Suprapubic skin (tissue), 4 donors: ENCODE measurements around the gene LYRM4. TPM values are rescaled to one million over a fixed set of nuclear protein-coding genes. Genes with fewer than 3 reads are reported as not detected.
"Not testable (repeated sequence)": the region's sequence is repeated elsewhere in the genome, so short reads cannot be mapped to it uniquely, and the experiment has no call there.

Source experiments
- DNase-seq, 2 donors: peaks; one replicate each; pipeline ENCODE4 v3.0.0-alpha.2; 2019; ENCODE audit warnings: low spot score in 2 of 2
- H3K27ac ChIP-seq: fragments of 200-600 bp; sonication (generic); one replicate; pipeline ENCODE4 v1.5.1; 2019
- H3K27me3 ChIP-seq: fragments of 200-600 bp; sonication (generic); one replicate; pipeline ENCODE4 v1.5.1; 2019
- H3K36me3 ChIP-seq: fragments of 200-600 bp; sonication (generic); one replicate; pipeline ENCODE4 v1.5.1; 2019
- H3K4me1 ChIP-seq: fragments of 200-600 bp; sonication (generic); one replicate; pipeline ENCODE4 v1.5.1; 2019
- H3K4me3 ChIP-seq: fragments of 200-600 bp; sonication (generic); one replicate; pipeline ENCODE4 v1.5.1; 2019; ENCODE audit warnings: mild to moderate bottlenecking
- H3K9me3 ChIP-seq: fragments of 200-600 bp; sonication (generic); one replicate; pipeline ENCODE4 v1.5.1; 2019
- EP300 ChIP-seq: sonication (generic); formaldehyde crosslinking; IDR thresholded peaks from one replicate; pipeline ENCODE4 v1.6.1; 2017; ENCODE audit warnings: antibody characterized with exemption
- POLR2A ChIP-seq, 2 donors: fragments of 450-650 bp; IDR thresholded peaks; one replicate each; pipeline ENCODE4 v1.6.1; 2017; ENCODE audit warnings: antibody characterized with exemption in 2 of 2, mild to moderate bottlenecking in 2 of 2, moderate library complexity in 2 of 2
- POLR2AphosphoS5 ChIP-seq, 3 donors: sonication (generic); formaldehyde crosslinking; IDR thresholded peaks; one replicate each; pipeline ENCODE4 v1.6.1; 2017; ENCODE audit warnings: antibody characterized with exemption in 3 of 3
- WGBS: methylation state at CpG from one replicate; pipeline ENCODE4 v1.1.5; 2018; 5-methylcytosine and 5-hydroxymethylcytosine counted together
- total RNA-seq, 4 donors: library from RNA; depleted of rRNA; stranded (reverse); fragments of >200 nt; gene quantifications; one replicate each; pipeline ENCODE4 v1.1.0, GENCODE V29; 2016
- TF ChIP-seq, protein P1 (sequence below), 2 donors: fragments of 200-600 bp in 1 of 2; fragments of 450-650 bp in 1 of 2; sonication (generic) in 1 of 2; IDR thresholded peaks; one replicate each; pipeline ENCODE4 v1.5.1; 2016 to 2019; ENCODE audit warnings: antibody characterized with exemption in 2 of 2, mild to moderate bottlenecking in 1 of 2, moderate library complexity in 1 of 2

LYRM4 gene
- total RNA-seq, 4 donors from 2014 or later = 16.1 to 37.5 (median 19.6) TPM

DNA sequence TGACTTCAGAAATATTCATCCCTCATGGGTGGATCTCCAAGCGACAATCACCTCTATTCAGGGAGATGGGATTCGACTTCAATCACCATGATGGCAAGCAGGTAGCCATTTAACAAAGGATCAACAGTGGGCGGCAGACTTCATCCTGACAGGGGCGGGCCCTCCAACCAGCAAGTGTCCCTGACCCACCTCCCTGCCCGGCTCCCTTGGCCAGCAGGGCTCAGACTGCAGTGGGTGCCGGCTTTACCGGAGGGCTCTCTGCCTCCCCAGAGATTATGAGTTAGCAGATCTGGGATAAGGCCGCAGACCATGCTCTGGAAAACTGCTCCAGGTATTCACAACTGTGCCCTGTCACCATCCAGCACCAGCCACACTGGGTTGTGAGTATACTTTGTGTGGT, 136.2 kb downstream of the LYRM4 start:
- H3K36me3 ChIP-seq = no peaks in the 10 kb centered on the region
- peak in 1 of 2 donors; percentile 45 for DNase-seq
- 98% methylated on average over 8 of the region's 8 CpGs for WGBS
- H3K4me1 ChIP-seq = no peaks in the 10 kb centered on the region
- H3K4me3 ChIP-seq = no peak overlapping the region
- H3K27ac ChIP-seq = no peak overlapping the region
- TF ChIP-seq POLR2AphosphoS5 (IDR thresholded peaks at IDR 0.05) (no peak), POLR2A (IDR thresholded peaks at IDR 0.05) (no peak), EP300 (no peak)
- TF ChIP-seq, protein P1, sequence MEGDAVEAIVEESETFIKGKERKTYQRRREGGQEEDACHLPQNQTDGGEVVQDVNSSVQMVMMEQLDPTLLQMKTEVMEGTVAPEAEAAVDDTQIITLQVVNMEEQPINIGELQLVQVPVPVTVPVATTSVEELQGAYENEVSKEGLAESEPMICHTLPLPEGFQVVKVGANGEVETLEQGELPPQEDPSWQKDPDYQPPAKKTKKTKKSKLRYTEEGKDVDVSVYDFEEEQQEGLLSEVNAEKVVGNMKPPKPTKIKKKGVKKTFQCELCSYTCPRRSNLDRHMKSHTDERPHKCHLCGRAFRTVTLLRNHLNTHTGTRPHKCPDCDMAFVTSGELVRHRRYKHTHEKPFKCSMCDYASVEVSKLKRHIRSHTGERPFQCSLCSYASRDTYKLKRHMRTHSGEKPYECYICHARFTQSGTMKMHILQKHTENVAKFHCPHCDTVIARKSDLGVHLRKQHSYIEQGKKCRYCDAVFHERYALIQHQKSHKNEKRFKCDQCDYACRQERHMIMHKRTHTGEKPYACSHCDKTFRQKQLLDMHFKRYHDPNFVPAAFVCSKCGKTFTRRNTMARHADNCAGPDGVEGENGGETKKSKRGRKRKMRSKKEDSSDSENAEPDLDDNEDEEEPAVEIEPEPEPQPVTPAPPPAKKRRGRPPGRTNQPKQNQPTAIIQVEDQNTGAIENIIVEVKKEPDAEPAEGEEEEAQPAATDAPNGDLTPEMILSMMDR (IDR thresholded peaks at IDR 0.05) = no peak
- no peaks in the 10 kb centered on the region for H3K9me3 ChIP-seq
- no peaks in the 10 kb centered on the region for H3K27me3 ChIP-seq

GRCh38 chr6:5123296-5124143, 137.2 kb downstream of the LYRM4 start:
- Histone ChIP-seq H3K4me3 (no peak overlapping the region), H3K4me1 (no peaks in the 10 kb centered on the region), H3K27me3 (no peaks in the 10 kb centered on the region), H3K36me3 (no peaks in the 10 kb centered on the region), H3K27ac (no peak overlapping the region), H3K9me3 (no peaks in the 10 kb centered on the region)
- TF ChIP-seq, protein P1 (IDR thresholded peaks at IDR 0.05) = no peak
- TF ChIP-seq POLR2A (IDR thresholded peaks at IDR 0.05) = no peak
- TF ChIP-seq EP300 = no peak
- TF ChIP-seq POLR2AphosphoS5 (IDR thresholded peaks at IDR 0.05) = no peak
- 95% methylated on average over 16 of the region's 20 CpGs for WGBS
- peak in 1 of 2 donors; percentile 54 for DNase-seq

GRCh38 chr6:5122504-5123112, 138.1 kb downstream of the LYRM4 start:
- DNase-seq = peak in 1 of 2 donors; percentile 64
- whole genome bisulfite sequencing = 89% methylated on average over 18 of the region's 18 CpGs
- Histone ChIP-seq H3K27me3 (no peaks in the 10 kb centered on the region), H3K27ac (no peak overlapping the region), H3K4me1 (no peaks in the 10 kb centered on the region), H3K9me3 (no peaks in the 10 kb centered on the region), H3K4me3 (no peak overlapping the region), H3K36me3 (no peaks in the 10 kb centered on the region)
- no peak for TF ChIP-seq EP300
- no peak for TF ChIP-seq POLR2A (IDR thresholded peaks at IDR 0.05)
- TF ChIP-seq POLR2AphosphoS5 (IDR thresholded peaks at IDR 0.05) = no peak
- TF ChIP-seq, protein P1 (IDR thresholded peaks at IDR 0.05) = no peak

DNA sequence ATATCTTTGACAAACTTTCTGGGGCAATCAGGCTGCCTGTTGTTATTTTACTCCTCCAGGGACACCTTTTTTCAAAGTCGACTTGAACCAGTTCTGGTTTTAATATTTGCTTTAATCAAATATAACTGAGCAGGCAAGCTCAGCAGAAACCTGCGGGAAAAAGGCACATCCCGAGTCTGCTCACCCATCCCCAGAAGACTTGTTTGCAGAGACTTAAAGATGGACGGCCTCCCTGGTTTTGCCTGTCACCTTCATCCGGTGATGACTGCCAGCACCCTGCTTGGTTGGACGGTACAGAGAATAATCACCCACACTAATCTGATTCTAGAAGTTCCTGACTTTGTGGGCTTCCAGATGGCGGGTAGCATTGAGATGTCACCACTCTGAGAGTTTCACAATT, 138.8 kb downstream of the LYRM4 start:
- DNase-seq = peak in 1 of 2 donors; percentile 13
- Histone ChIP-seq H3K27ac (no peak overlapping the region), H3K4me3 (no peak overlapping the region), H3K4me1 (no peaks in the 10 kb centered on the region), H3K9me3 (no peaks in the 10 kb centered on the region), H3K36me3 (no peaks in the 10 kb centered on the region), H3K27me3 (no peaks in the 10 kb centered on the region)
- TF ChIP-seq POLR2A (IDR thresholded peaks at IDR 0.05) (no peak), POLR2AphosphoS5 (IDR thresholded peaks at IDR 0.05) (no peak), EP300 (no peak)
- TF ChIP-seq, protein P1 (IDR thresholded peaks at IDR 0.05) = no peak
- WGBS = 92% methylated on average over 7 of the region's 7 CpGs

- 80% methylated on average over 5 of the region's 6 CpGs for WGBS
- Histone ChIP-seq H3K4me3 (no peak overlapping the region), H3K36me3 (no peaks in the 10 kb centered on the region), H3K4me1 (no peaks in the 10 kb centered on the region), H3K27ac (no peak overlapping the region), H3K27me3 (no peaks in the 10 kb centered on the region), H3K9me3 (no peaks in the 10 kb centered on the region)
- TF ChIP-seq POLR2AphosphoS5 (IDR thresholded peaks at IDR 0.05) = no peak
- no peak for TF ChIP-seq EP300
- TF ChIP-seq, protein P1 (IDR thresholded peaks at IDR 0.05) = no peak
- no peak for TF ChIP-seq POLR2A (IDR thresholded peaks at IDR 0.05)
- DNase-seq = no peak
Measured at GRCh38 chr6:5121479-5121878, 139.3 kb downstream of the LYRM4 start.

- 98% methylated on average over 6 of the region's 8 CpGs for WGBS
- not testable (repeated sequence) for H3K4me3 ChIP-seq
Measured at GRCh38 chr6:5120543-5120942, 140.2 kb downstream of the LYRM4 start.

More at GRCh38 chr6:5120543-5120942, 140.2 kb downstream of the LYRM4 start:
- H3K9me3 ChIP-seq, H3K36me3 ChIP-seq, H3K27me3 ChIP-seq, H3K27ac ChIP-seq, H3K4me1 ChIP-seq: not testable (repeated sequence)
- DNase-seq = peak in 1 of 2 donors; percentile 26
